Right lobe of liver (tissue), 4 donors: ENCODE results near the gene BEND2.

Source experiments
- POLR2A ChIP-seq: fragments of 450-650 bp; IDR thresholded peaks from one replicate; pipeline ENCODE4 v1.6.1; 2017; ENCODE audit warnings: antibody characterized with exemption, mild to moderate bottlenecking
- TF ChIP-seq, protein P1 (sequence below), 4 donors: fragments of 200-600 bp in 3 of 4; fragments of 450-650 bp in 1 of 4; IDR thresholded peaks; one replicate each; pipeline versions ENCODE4 v1.5.1 to v1.8.0; 2016 to 2022; ENCODE audit warnings: antibody characterized with exemption in 4 of 4, mild to moderate bottlenecking in 2 of 4
- donor health status: DM: no; HTN: no; CAD: no.
- donor health status: DM: no; HTN: no; CAD: no.
- donor health status: DM: no; HTN: yes; CAD: no.

DNA sequence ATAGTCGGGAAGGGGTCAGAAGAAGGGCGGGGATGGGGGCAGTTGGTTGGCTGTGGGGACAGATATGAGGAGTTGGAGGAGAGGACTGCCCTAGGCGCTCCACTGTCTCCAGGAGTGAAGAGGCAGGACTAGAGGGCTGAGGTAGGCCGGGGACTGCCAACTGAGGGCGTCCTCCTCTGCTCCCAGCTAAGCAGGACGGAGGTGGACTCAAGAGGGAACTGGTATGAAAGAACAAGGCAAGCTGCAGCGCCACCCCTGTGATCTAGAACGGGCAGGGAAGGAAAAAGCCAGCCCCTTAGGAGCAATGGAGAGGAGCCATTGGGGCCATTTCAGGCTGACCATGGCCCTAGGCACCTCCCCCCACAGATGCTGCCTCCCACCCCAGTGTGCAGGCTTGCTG is 14.0 kb downstream of the BEND2 start:
- TF ChIP-seq, protein P1, sequence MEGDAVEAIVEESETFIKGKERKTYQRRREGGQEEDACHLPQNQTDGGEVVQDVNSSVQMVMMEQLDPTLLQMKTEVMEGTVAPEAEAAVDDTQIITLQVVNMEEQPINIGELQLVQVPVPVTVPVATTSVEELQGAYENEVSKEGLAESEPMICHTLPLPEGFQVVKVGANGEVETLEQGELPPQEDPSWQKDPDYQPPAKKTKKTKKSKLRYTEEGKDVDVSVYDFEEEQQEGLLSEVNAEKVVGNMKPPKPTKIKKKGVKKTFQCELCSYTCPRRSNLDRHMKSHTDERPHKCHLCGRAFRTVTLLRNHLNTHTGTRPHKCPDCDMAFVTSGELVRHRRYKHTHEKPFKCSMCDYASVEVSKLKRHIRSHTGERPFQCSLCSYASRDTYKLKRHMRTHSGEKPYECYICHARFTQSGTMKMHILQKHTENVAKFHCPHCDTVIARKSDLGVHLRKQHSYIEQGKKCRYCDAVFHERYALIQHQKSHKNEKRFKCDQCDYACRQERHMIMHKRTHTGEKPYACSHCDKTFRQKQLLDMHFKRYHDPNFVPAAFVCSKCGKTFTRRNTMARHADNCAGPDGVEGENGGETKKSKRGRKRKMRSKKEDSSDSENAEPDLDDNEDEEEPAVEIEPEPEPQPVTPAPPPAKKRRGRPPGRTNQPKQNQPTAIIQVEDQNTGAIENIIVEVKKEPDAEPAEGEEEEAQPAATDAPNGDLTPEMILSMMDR (IDR thresholded peaks at IDR 0.05): no peak
- TF ChIP-seq POLR2A: no peak
